Calu3 (cell line): ENCODE results near the gene DSCAM. TPM values are rescaled to one million over a fixed set of nuclear protein-coding genes. Genes with fewer than 3 reads are reported as not detected.

ENCODE experiments used
- BruUV-seq: library from RNA; stranded (reverse); fragments of 400-500 nt; replicated peaks from 2 replicates; lab custom pipeline; 2021; lab: Mats Ljungman, UMichigan
- CTCF ChIA-PET: fragments of 300-600 bp; sonication (Branson Sonifier 250); formaldehyde crosslinking; loops from one replicate; lab custom pipeline; 2022; ENCODE audit warnings: antibody characterized with exemption; lab: Charles Lee
- DNase-seq: peaks from one replicate; pipeline ENCODE4 v3.0.0; 2022
- H3K27ac Mint-ChIP-seq: one replicate; pipeline ENCODE4 v1.8.0; 2022; ENCODE audit warnings: mixed read lengths; ENCODE audit not compliant: unreplicated experiment
- H3K27me3 Mint-ChIP-seq: one replicate; pipeline ENCODE4 v1.8.0; 2022; ENCODE audit warnings: mixed read lengths; ENCODE audit not compliant: unreplicated experiment
- H3K36me3 Mint-ChIP-seq: one replicate; pipeline ENCODE4 v1.8.0; 2022; ENCODE audit warnings: mild to moderate bottlenecking, moderate library complexity, mixed read lengths; ENCODE audit not compliant: insufficient read depth, unreplicated experiment
- H3K4me1 Mint-ChIP-seq: one replicate; pipeline ENCODE4 v1.8.0; 2022; ENCODE audit warnings: mild to moderate bottlenecking, low read depth, mixed read lengths; ENCODE audit not compliant: unreplicated experiment
- H3K4me3 Mint-ChIP-seq: one replicate; pipeline ENCODE4 v1.8.0; 2022; ENCODE audit warnings: mild to moderate bottlenecking, low read depth, moderate library complexity, mixed read lengths; ENCODE audit not compliant: unreplicated experiment
- H3K9me3 Mint-ChIP-seq: one replicate; pipeline ENCODE4 v1.8.0; 2022; ENCODE audit warnings: low read depth, mixed read lengths; ENCODE audit not compliant: unreplicated experiment
- intact Hi-C: fragments of 100-400 bp; cut with micrococcal nuclease; formaldehyde crosslinking; loops from one replicate; pipeline ENCODE4 v1.10.0; 2022; ENCODE audit not compliant: unreplicated experiment
- total RNA-seq: library from RNA; stranded (reverse); gene quantifications from 2 replicates; pipeline ENCODE4 v1.2.3, GENCODE V29; 2022
- TF ChIP-seq, protein P1 (sequence below): fragments of 200-600 bp; IDR thresholded peaks from one replicate; pipeline ENCODE4 v1.8.0; 2022; ENCODE audit warnings: antibody characterized with exemption; ENCODE audit not compliant: unreplicated experiment

The DSCAM gene
- total RNA-seq, 1 experiment from 2014 or later, result not detected

DNA sequence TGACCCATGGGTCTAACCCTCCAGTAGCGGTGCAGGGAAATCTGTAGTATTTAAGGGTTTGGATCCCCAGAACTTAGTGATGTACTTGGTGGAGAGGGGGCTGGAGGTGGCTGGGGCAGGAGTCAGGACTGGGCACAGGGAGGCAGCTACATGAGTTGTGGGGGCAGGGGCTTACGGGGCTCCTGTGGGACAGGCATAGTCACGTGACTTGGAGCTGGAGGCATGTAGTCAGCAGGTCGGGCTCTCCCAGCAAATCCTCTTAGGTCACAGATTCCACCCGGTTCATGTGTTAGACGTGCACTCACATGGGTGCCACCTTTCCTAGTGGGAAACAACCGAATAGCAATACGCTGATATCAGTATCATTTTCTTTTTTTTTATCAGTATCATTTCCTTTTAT is 867.6 kb downstream of the DSCAM start:
- Mint-ChIP-seq H3K9me3 (no peaks in the 10 kb centered on the region), H3K27me3 (no peaks in the 10 kb centered on the region), H3K27ac (no peak overlapping the region), H3K4me3 (no peak overlapping the region), H3K4me1 (no peaks in the 10 kb centered on the region), H3K36me3 (no peaks in the 10 kb centered on the region)
- CTCF ChIA-PET, result no interaction called here
- intact Hi-C loops, result no loop called here
- no TSS peak for BruUV-seq
- TF ChIP-seq, protein P1, sequence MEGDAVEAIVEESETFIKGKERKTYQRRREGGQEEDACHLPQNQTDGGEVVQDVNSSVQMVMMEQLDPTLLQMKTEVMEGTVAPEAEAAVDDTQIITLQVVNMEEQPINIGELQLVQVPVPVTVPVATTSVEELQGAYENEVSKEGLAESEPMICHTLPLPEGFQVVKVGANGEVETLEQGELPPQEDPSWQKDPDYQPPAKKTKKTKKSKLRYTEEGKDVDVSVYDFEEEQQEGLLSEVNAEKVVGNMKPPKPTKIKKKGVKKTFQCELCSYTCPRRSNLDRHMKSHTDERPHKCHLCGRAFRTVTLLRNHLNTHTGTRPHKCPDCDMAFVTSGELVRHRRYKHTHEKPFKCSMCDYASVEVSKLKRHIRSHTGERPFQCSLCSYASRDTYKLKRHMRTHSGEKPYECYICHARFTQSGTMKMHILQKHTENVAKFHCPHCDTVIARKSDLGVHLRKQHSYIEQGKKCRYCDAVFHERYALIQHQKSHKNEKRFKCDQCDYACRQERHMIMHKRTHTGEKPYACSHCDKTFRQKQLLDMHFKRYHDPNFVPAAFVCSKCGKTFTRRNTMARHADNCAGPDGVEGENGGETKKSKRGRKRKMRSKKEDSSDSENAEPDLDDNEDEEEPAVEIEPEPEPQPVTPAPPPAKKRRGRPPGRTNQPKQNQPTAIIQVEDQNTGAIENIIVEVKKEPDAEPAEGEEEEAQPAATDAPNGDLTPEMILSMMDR, result no peak
- DNase-seq, result no peak

DNA sequence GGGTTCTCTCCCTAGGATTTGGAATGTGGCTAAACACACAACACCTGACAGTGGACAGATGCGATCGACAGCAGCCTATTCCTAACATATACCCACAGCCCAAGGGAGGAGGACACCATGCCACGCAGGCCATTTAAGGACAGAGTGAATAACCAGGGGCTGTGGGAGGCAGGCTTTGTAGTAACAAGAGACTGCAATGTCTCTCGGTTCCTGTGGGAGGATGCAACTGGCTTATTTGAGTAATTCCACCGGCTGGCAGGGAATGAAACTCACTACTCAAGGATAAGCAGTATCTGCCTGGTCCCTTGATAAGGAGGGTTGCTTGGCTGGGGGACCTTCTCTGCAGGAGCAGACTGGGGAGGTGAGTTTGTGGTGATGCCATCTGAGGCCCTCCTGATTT is 870.2 kb downstream of the DSCAM start:
- DNase-seq, result no peak
- Mint-ChIP-seq H3K27ac (no peak overlapping the region), H3K4me3 (no peak overlapping the region), H3K27me3 (no peaks in the 10 kb centered on the region), H3K4me1 (no peaks in the 10 kb centered on the region), H3K9me3 (no peaks in the 10 kb centered on the region), H3K36me3 (no peaks in the 10 kb centered on the region)
- no TSS peak for BruUV-seq
- intact Hi-C loops, result no loop called here
- TF ChIP-seq, protein P1, result no peak
- CTCF ChIA-PET, result no interaction called here

DNA sequence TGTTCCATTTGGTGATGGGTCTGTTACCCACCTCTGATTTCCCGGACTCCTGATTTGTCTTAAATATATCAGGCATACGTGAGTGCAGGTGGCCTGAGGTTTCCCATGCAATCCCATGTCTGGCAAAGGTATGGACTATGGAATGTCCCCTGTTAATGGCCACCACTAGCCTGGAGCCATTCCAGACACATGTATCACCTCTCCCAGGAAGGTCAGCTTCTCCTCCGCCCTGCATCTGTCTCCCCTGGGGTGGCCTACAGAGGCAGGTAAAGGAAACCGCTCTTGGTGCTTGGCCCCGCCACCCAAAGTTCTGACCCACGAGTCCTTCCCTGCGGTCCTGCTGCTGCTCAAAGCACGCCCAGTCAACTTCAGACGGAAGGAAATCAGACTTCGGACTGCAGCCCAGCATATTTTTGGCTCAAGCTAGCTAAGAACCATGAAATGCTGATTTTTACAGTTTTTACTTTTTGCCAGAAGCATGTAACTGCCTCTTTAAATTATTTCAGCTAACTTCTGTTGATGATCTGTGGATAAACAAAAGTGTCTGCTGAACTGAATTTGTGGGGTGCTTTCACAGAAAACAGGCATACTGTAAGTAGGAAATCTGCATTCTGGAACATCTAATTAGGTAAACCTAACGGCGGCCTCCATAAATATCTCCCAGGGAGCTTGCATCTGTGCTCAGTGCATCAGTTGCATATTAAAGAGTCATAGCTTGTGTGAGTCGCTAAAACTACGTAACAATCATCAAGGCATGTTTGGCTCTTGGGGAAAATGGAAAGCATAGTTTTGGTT is 873.8 kb downstream of the DSCAM start:
- Mint-ChIP-seq H3K27ac (no peak overlapping the region), H3K36me3 (no peaks in the 10 kb centered on the region), H3K4me3 (no peak overlapping the region), H3K27me3 (no peaks in the 10 kb centered on the region), H3K9me3 (peaks cover 2% of the 10 kb centered on the region), H3K4me1 (no peaks in the 10 kb centered on the region)
- TF ChIP-seq, protein P1, result no peak
- no TSS peak for BruUV-seq
- intact Hi-C loops, result no loop called here
- no peak for DNase-seq
- CTCF ChIA-PET, result no interaction called here

DNA sequence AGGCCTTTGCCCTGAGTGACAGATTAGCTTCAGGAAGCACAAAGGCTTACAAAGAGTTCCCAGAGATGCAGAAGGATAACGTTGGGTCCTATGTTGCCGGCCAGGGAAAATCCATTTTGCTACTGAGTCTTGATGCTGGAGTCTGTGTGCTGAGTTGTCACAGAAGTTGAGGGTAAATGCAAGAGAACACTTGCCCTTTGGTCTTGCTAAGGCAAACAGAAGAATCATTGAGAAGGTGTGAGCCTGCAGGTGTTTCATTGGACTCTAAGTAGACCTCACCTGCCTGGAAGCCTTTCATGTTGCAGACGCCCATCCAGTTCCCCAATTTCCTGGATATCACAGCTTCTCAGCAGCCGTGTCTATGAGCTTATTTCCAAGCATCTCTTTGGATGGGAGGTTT is 874.5 kb downstream of the DSCAM start:
- Mint-ChIP-seq H3K4me1 (no peaks in the 10 kb centered on the region), H3K27me3 (no peaks in the 10 kb centered on the region), H3K36me3 (no peaks in the 10 kb centered on the region), H3K9me3 (peaks cover 5% of the 10 kb centered on the region), H3K4me3 (no peak overlapping the region), H3K27ac (no peak overlapping the region)
- DNase-seq, result no peak
- intact Hi-C loops, result no loop called here
- CTCF ChIA-PET, result no interaction called here
- TF ChIP-seq, protein P1, result no peak
- BruUV-seq, result no TSS peak
